ENCODE data around the gene ARID3A. TPM values are rescaled to one million over a fixed set of nuclear protein-coding genes. Genes with fewer than 3 reads are reported as not detected.

Gene ARID3A
- total RNA-seq, 1 donor from 2014 or later = 12.8 TPM

- DNase-seq = no peak
Observed at GRCh38 chr19:1004803-1005664, 79.2 kb downstream of the ARID3A start.

GRCh38 chr19:1006711-1007398 is 81.0 kb downstream of the ARID3A start:
- no peak for DNase-seq

- DNase-seq = no peak
Observed at GRCh38 chr19:1007399-1008251, 81.8 kb downstream of the ARID3A start.

DNA sequence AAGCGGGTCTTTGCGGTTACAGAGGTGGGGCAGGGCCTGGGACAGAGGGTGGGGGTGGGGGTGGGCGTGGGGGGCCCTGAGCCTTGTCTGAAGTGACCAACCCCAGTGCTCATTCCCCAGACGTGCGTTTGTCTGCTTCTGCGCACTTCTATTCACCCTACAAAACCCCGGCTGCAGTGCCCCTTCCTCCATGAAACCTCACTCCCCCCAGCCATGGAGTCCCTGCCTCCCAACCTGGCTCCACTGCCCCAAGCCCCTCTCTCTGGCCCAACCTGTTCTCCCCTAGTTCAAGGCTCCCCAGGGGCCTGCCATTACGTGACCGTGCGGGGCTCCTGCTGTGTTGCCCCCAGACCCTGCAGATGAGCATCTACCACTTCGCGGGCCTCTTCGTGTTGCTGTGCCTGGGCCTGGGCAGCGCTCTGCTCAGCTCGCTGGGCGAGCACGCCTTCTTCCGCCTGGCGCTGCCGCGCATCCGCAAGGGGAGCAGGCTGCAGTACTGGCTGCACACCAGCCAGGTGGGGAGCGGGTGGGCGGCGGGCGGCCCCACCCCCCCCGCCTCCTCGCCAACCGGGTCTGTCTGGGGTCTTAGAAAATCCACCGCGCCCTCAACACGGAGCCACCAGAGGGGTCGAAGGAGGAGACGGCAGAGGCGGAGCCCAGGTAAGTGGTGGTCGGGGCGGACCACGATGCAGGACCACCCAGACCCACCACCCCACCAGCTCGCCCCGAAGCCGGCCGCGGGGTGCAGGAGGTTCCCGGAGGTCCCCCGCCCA is 82.6 kb downstream of the ARID3A start:
- no peak for DNase-seq

DNA sequence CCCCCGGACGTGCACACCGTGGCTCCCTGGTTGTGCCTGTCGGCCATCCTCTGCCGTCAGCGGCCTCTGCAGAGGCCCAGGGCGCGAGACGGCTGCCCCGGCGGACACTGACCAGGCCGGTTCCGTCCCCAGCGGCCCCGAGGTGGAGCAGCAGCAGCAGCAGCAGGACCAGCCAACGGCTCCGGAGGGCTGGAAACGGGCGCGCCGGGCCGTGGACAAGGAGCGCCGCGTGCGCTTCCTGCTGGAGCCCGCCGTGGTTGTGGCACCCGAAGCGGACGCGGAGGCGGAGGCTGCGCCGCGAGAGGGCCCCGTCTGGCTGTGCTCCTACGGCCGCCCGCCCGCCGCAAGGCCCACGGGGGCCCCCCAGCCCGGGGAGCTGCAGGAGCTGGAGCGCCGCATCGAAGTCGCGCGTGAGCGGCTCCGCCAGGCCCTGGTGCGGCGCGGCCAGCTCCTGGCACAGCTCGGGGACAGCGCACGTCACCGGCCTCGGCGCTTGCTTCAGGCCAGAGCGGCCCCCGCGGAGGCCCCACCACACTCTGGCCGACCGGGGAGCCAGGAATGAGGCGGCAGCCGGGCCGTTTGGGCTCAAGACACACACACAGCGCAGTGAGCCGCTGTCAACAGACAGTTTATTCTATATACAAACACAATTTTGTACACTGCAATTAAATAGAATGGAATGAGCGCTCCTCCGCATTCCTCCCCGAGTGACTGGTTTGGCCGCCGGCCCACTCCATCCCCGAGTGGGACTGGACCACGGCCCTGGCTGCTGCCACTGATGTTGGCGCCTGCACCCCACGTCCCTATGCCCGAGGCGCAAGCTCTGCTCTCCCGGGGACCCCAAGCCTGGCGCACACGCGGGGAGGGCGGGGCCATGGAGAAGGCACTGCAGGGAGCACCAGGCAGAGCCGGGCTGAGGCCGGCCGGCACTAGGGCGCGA is 83.5 kb downstream of the ARID3A start:
- DNase-seq = no peak

DNA sequence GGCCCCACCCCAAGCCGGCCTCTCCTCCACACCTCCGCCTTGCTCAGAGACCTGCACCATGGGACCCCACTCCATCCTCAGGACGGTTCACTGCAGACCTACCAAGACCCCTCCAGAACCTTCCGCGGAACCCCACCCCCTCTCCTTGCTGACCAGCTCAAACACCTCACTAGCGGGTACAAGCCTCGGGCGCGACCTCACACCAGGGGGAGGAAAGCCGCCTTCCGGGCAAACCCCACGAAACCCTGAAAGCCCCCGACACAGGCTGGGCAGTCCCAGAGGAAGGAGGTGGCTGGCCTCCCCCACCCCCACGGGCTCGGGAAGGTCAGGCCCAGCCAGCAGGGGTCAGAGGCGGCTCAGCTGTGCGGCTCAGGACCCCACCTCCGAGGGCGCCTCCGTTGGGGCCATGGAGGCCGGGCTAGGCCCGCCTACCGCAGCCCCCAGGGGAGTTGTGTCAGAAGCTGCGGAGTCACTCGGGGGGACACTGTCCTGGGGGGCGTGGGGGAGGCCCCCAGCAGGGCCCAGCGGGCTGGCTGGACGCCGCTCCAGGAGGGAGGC is 84.2 kb downstream of the ARID3A start:
- no peak for DNase-seq

DNA sequence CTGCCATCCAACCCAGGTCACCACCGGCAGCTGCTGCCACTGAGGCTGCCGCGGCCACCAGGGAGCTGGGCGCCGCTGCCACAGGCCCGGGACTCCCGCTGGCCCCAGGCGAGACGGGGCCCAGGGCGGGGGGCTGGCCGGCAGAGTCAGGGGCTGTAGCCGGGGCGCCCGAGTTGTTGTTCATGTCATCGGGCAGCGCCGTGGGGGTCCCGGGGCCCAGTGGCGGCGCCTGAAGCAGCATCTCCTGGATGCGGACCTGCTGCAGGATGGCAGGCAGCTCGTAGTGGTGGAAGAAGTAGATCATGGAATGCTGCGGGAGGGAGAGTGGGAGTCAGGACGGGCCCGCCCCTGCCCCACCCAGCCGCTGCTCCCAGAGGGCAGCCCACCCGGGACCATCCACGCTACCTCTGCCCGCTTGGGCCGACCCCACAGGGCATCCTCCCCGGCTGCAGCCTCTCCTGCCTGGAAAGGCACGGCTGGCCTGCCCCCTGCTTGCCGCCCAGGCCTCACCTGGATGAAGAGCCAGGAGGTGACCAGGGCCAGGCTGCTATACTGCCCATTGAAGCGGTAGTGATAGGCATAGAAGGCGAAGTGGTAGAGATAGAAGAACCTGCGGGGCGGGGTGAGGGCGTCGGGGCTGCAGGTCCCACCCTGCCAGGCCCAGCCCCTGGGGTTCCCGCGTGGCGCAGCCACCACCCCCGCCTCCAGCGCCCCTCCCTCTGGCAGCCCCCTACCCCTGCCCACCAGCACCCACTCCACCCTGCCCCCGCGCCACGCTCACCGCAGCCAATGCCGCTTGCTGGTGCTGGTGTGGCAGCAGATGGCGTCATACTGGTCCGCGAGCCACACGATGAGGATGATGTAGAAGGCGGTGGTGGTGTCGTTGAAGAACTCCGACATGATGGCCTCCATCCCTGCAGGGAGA is 85.0 kb downstream of the ARID3A start:
- DNase-seq = no peak

GRCh38 chr19:1011831-1012333 is 86.0 kb downstream of the ARID3A start:
- DNase-seq = no peak

DNA sequence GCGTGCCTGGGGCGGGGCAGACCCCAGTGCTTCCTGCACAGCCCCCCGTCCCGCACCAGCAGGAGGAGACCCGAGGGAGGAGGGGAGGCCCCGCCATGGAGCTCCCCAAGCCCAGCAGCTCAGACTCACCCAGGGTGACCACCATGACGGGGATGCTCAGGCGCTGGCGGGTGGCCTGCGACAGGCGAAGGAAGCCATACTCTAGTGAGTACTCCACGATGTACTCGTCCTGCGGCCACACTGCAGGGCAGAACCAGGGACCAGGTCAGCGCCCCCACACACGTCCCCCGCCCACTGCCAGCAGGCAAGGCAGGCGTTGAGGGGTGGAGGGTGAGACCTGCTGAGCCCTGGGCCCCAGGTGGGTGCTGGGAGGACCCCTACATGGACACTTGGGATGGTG is 86.5 kb downstream of the ARID3A start:
- DNase-seq = no peak

DNA sequence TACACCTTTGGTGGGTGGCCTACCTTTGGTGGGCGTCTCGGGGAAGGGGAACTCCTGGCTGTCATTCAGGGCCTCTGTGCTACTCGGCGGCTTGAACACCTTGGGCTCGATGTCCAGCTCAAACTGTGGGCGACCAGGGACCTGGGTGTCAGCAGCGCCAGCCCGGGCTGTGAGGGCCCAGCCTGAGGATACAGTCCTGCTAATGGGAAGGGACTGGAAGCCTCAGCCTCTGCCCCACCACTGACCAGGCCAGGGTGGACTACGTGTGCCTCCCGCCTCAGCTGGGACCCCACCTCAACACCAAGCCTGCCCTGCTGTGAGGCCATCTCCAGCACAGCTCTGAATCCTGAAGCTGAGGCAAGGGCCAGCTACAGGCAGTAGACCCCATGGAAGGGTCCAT is 87.4 kb downstream of the ARID3A start:
- no peak for DNase-seq

- DNase-seq = no peak
Observed at GRCh38 chr19:1014161-1015060, 88.6 kb downstream of the ARID3A start.

DNA sequence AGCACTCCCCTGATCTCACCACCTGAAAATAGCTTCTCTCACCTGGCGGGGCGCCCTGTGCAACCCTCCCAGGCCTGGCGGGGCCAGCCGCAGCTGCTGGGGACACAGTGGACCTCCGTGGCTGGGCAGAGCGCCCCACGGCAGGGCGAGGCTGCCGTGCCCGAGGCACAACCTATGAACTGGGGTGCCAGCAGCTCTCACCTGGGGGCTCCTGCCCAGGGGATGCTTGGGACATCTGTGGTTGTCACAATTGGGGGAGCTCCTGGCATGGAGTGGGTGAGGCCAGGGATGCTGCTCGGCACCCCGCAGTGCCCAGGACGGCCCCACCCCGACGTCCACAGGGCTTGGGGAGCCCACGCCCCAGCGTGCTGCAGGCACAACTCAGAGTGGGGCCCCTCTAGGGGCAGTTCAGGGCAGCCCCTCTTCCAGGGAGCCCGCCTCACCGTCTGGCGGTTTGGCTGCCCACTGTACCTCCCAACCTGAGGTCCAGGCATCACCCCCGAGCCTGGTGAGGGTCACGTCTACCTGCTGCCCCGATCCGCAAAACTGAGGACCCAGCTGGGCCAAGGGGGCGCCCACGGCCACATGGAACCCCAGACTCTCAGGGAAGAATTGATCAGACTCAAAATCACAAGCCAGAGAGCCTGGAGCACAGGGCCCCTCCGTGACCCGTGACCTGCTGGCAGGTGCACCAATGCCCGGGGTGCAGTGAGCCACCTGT is 89.4 kb downstream of the ARID3A start:
- DNase-seq = no peak

DNA sequence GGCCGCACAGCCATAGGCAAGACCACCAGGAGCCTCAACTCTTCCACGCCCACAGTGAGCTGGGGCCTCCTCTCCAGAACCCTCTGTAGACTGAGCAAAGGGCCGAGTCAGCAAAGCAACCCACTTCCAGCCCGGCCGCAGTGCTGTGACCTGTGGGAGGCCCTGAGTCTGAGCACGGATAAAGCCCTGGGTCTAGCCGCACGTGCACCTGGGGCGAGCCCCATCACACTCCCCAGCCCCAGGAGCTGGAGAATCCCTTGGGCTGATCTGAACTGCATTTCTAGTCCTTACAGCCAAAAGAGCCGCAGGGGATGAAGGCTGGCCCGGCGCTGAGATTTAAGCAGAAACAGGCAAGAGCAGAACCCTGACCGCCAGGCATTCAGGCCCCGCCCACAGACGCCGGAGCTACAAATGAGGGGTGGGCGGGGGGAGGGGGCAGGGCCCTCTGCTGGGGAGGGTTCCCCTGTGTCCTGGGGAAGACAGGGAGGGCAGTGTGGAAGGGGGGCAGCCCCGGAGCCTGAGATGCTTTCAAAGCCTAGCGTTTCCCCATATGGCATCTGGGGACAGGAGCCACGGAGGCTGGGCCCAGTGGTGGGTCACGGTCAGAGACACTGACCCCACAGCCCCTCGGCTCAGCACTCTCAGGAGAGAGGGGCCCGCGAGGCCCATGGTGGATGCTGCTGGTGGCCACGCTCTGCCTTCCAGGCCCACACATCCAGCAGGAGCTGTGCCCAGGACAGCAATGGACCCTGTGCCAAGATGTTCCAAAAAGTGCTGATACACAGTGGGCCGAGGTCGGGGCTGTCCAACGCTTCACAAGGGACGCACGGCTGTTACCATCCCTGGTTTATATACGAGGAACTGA is 90.2 kb downstream of the ARID3A start:
- no peak for DNase-seq

DNA sequence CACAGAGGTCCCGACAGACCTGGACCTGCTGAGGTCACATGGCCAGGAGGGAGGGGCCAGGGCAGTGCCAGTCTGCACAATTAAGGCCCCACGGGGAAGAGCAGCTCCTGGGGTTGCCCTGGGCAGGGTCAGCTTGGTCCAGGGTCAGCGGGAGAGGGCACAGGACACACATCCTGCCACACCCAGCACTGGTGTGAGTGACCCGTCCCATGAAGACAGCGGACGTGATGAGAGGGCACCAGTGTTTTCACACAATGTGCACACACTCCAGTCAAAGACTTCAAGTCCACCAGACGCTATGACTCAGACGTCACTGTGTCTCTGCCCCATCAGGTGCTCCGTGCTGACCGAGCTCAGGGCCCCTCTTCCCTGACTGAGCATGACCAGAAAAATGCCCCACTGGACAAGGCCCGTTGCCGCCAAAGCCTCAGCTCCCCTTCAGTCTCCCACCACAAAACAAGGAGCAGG is 90.8 kb downstream of the ARID3A start:
- no peak for DNase-seq

DNA sequence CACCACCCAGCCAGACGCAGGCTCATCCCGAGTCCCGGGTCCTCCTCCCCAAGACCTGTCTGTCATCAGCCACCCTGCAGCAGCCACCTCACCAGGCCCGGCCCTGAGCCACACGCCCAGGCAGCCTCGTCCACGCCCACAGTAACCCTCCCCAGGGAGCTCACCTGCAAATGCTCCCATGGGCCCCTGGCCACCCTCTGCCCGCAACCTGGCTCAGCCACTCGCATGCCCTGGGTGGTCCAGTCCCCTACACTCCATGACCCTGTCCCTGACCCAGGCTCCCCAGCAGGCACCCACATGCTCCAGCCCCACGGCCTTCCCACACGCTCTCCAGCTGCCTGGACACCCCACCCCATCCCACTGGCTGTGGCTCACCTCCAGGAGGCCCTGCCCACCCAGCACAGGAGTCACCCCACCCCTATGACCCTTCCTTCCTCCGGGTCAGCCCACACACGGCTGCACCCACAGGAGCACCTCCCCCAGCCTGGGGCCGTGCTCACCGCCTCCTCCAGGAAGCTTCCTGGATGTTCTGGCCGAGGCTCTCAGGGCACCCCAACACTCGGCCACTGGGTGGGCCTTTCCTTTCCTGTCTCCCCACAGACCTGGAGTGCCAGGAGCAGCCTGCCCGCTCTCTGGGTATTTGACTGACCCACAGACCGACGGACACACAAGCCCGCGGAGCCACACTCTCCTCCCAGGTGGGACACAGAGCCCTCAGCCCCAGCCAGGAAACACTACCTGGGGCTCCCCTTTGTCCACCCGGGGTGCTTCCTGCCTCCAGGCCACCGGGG is 91.5 kb downstream of the ARID3A start:
- no peak for DNase-seq
